Islet precursor cell (in vitro differentiated cells): ENCODE measurements around the gene PYURF.
A peak's percentile ranks its signal among the peaks of the same experiment; 100 is the strongest.

ENCODE experiments used
- DNase-seq: peaks from one replicate; pipeline ENCODE4 v3.0.0-alpha.2; 2018

PYURF gene, protein sequence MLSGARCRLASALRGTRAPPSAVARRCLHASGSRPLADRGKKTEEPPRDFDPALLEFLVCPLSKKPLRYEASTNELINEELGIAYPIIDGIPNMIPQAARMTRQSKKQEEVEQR

DNA sequence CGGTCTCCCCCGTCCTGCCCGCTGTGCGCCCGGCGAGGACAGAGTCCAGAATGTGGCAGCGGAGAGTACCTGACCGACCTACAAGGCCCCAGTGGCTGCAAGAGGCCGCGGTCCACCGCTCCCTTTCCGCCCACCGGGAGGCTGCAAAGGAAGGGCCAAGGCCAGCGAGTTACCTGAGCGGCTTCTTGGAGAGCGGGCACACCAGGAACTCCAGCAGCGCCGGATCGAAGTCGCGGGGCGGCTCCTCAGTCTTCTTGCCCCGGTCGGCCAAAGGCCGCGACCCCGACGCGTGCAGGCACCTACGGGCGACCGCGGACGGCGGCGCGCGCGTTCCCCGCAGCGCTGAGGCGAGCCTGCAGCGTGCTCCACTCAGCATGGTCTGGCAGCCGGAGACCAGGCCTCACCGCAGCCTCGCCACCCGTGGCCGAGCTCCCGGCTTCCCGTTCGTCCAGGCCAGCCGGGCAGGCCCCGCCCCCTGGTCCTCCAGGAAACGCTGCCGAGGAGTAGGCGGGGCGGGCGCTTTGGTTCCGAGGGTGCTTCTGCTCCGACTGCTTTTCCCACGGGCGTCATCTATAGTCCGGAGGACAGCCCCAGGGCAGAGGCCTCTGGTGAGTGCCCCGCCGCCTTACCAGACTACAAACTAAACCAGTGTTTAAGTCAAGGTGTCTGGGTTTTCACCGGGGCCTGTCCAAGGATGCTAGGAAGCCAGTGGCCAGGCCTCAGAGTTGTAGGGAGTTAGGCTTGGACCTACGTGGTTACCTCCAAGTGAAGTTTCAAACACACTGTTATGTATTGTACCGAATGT, at the start of gene PYURF:
Gene PYURF, minus strand, starts transcription at position 452 of the 805 bp plus-strand sequence. Its CDS starts 76 bp downstream, at position 376.
- peak; percentile 99 for DNase-seq

- no peak for DNase-seq
These were observed 46.4 kb upstream of the PYURF start for GRCh38 chr4:88570001-88570400.

- no peak for DNase-seq
These were observed 44.0 kb upstream of the PYURF start for GRCh38 chr4:88567591-88567990.

GRCh38 chr4:88549815-88550214, 26.2 kb upstream of the PYURF start:
- DNase-seq: no peak

- DNase-seq: peak; percentile 86
These were observed 15.9 kb upstream of the PYURF start for GRCh38 chr4:88539322-88540068.

DNA sequence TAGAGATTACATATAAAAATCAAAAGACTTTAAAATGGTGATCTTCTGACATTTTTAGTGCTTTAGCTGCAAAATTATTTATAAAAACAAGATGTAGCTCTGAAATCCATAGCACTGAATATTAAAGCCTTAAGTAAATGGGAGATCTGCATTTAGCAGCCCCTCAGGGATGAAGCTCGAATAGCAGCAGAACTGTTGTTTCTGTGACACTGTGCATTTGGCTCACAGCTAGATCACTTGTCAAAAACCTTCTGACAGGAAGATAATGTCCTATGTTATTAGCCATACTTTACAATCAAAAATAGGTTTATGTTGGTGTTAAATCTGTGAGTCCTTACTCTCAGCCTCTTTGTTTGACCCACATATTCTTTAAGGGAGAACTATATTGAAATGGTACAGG, 14.1 kb upstream of the PYURF start:
- DNase-seq: no peak

DNA sequence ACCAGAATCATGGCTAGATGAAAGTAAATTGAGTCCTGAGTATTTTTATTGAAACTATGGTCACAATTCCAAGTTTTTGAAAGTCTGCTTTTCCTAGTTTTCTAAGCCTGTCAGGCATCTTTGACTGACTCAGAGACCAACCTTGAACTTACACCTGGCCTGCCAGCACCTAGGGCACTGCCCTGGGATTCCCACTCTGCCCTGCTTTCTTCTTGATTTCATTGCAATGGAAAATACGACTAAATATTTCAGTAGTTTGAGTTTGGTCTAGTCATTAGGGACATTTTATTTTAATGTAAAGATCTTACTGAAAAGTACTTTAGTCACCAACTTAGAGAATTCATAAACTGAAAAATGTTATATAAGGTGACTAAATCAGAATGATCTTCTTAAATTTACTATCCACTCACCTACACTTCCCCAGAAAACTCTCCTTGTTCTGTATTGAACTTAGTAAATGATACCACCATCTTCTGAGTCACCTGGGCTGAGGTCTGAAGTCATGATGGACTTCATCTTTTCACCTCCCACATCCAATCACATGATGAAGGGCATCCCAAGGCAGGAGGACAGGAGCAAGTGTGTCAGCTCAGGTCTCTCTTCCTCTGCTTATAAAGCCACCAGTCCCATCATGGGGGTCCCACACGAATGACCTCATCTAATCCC, 11.6 kb upstream of the PYURF start:
- no peak for DNase-seq

- DNase-seq: no peak
These were observed 10.6 kb upstream of the PYURF start for GRCh38 chr4:88533937-88534750.

- no peak for DNase-seq
These were observed 9.7 kb upstream of the PYURF start for GRCh38 chr4:88533088-88533790.

DNA sequence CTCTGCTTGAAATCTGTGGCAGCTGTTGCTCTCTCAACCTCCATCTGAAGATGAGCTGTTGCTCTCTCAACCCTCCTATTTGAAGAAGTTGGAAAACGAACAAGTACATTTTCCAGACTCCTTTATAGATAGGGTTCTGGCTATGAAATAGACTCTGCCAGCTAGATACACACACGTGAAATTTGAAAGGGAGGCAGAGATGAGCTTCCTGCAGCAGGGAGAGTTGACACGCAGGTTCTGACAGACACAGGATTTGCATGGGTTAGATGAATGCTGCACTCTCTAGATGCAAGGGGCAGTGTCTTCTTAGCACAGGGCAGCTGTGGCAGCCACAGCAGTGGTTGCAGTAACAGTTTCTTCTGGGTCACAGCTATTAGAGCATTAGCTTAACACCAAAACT, 8.0 kb upstream of the PYURF start:
- no peak for DNase-seq

DNA sequence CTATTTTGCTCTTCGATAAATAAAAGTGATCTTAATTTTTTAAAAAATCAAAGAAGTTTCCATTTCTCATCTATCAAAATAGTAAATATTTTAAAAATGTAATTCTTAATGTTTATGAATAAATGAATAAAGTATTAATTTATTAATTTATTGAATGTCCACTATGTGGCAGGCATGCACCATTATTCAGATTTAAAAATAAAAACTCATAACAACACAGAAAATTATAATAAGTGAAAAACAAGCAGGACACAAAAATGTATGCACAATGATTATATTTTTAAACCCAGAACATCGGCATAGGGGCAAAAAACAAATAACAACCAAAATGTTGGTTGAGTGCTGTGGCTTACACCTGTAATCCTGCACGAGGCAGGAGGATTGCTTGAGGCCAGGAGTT, 5.3 kb upstream of the PYURF start:
- DNase-seq: no peak

DNA sequence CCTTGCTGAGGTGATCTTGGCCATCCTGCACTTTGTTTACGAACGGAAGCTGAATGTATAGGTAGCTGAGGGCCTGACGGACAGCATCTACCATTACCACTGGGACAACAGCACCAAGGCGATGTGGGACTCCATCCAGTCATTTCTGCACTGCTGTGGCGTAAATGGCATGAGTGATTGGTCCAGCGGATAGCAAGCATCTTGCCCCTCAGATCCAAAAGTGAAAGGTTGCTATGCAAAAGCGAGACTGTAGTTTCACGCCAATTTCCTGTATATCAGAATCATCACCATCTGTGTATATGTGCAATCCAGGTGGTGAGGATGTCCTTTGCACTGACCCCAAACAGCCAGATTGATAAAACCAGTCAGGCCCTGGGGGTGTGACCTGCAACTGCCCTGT, 4.2 kb upstream of the PYURF start:
- no peak for DNase-seq

GRCh38 chr4:88526221-88526815, 2.7 kb upstream of the PYURF start:
- DNase-seq: no peak

DNA sequence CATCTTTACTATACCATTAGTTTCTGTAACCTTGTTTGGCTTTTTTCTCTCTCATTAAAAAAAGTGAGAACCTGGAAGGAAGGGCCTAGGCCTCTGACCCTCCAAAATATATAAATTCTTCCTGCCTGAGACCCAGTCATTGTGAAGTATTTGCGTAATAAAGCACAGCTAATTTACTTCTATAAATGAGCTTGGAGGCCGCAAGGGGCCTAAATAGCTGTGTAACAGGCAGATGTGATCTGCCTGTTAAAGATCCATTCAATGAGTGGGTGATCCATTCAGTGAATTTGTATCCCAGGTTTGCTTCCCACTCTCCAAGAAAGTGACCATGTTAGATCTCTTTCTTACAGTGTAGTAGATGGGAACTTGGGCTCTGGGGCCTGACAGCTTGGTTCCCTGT, 595 bp upstream of the PYURF start:
- DNase-seq: no peak

- peak; percentile 69 for DNase-seq
These were observed 763 bp downstream of the PYURF start for GRCh38 chr4:88522702-88523324.

DNA sequence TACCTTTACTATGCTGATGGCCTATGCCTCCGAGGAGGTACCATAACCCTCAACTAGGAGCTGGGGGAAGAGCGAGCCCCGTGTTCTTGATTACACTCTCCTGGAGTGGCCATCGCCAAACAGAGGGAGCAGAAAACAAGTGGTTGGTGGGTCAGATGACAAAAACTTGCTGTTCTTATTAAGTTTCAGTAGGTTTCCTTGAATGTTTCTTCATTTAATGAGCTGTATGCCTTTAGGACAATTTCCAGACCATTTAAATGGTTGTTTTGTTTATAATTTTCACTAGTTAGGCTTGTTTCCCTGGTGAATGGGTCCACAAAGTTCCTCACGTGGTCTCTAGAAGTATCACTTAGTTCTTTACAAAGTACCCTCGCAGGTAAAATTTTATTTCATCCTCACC, 4.7 kb downstream of the PYURF start:
- DNase-seq: no peak

- DNase-seq: no peak
These were observed 5.8 kb downstream of the PYURF start for GRCh38 chr4:88517825-88518224.

GRCh38 chr4:88516746-88517145, 6.8 kb downstream of the PYURF start:
- DNase-seq: no peak

- DNase-seq: no peak
These were observed 8.7 kb downstream of the PYURF start for GRCh38 chr4:88514557-88515511.

DNA sequence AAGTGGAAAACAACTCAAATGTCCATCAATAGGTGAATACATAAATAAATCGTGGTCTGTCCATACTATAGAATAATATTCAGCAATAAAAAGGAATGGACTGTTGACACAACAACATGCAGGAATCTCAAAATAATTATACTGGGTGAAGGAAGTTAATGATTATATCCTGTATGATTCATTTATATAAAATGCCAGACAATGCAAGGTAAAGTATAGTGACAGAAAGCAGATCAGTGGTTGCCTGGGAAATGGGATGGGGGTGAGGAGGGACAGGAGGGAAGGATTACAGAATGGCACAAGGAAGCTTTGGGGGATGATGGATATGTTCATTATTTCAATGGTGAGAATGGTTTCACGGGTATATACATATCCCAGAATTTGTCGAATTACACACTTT, 12.3 kb downstream of the PYURF start:
- DNase-seq: no peak
